Common myeloid progenitor, CD34-positive (primary cell): ENCODE measurements around the gene CYFIP1.

Experiments
- CTCF ChIA-PET: fragments of 350-600 bp; sonication (Branson Sonifier 250); formaldehyde crosslinking; loops from one replicate; lab custom pipeline; 2021; ENCODE audit warnings: antibody characterized with exemption; lab: Charles Lee
- POLR2A ChIA-PET: fragments of 350-600 bp; sonication (Branson Sonifier 250); formaldehyde crosslinking; loops from one replicate; lab custom pipeline; 2021; ENCODE audit warnings: antibody characterized with exemption; lab: Charles Lee
- DNase-seq, 3 donors: peaks; one replicate each; pipeline versions ENCODE4 v3.0.0 to v3.0.0-alpha.2; 2013
- H3K27ac ChIP-seq, 2 experiments: 1 replicate in 1 of 2; 2 replicates in 1 of 2; pipeline ENCODE4 v1.7.0; 2013; ENCODE audit warnings: inconsistent platforms in 2 of 2, low read length in 2 of 2, mild to moderate bottlenecking in 2 of 2, low read depth in 1 of 2, moderate library complexity in 1 of 2; ENCODE audit not compliant: severe bottlenecking in 2 of 2, insufficient read depth in 1 of 2, poor library complexity in 1 of 2
- H3K27me3 ChIP-seq, 5 experiments: replicated peaks in 2 of 5; 1 replicate in 3 of 5; 2 replicates in 2 of 5; pipeline versions ENCODE4 v1.6.1 to v1.7.0; 2013; ENCODE audit warnings: low read length in 4 of 5, mild to moderate bottlenecking in 2 of 5, moderate library complexity in 2 of 5, inconsistent platforms in 1 of 5; ENCODE audit not compliant: insufficient read depth in 5 of 5, control insufficient read depth in 4 of 5
- H3K36me3 ChIP-seq, 4 experiments: 1 replicate in 2 of 4; 2 replicates in 2 of 4; pipeline versions ENCODE4 v1.6.1 to v1.7.0; 2013; ENCODE audit warnings: low read length in 3 of 4, control low read depth in 1 of 4, mild to moderate bottlenecking in 1 of 4; ENCODE audit not compliant: control insufficient read depth in 4 of 4, insufficient read depth in 4 of 4
- H3K4me1 ChIP-seq, 4 experiments: 1 replicate in 3 of 4; 2 replicates in 1 of 4; pipeline versions ENCODE4 v1.6.1 to v1.7.1; 2013; ENCODE audit warnings: low read length in 3 of 4, mild to moderate bottlenecking in 3 of 4, control low read depth in 1 of 4, inconsistent platforms in 1 of 4, moderate library complexity in 1 of 4; ENCODE audit not compliant: control insufficient read depth in 4 of 4, insufficient read depth in 4 of 4; ENCODE audit errors: control extremely low read depth in 1 of 4
- H3K4me3 ChIP-seq, 7 experiments: 1 replicate in 4 of 7; 2 replicates in 3 of 7; pipeline versions ENCODE4 v1.5.1 to v1.7.0; 2013; ENCODE audit warnings: mild to moderate bottlenecking in 7 of 7, low read length in 6 of 7, moderate library complexity in 6 of 7, inconsistent platforms in 2 of 7, low read depth in 2 of 7, control low read depth in 1 of 7; ENCODE audit not compliant: insufficient read depth in 4 of 7, control insufficient read depth in 1 of 7; ENCODE audit errors: extremely low read depth in 1 of 7
- H3K9me3 ChIP-seq, 5 experiments: 1 replicate in 4 of 5; 2 replicates in 1 of 5; pipeline versions ENCODE4 v1.6.1 to v1.7.1; 2013; ENCODE audit warnings: low read length in 4 of 5, mild to moderate bottlenecking in 2 of 5, inconsistent platforms in 1 of 5, low read depth in 1 of 5, moderate library complexity in 1 of 5; ENCODE audit not compliant: control insufficient read depth in 4 of 5, insufficient read depth in 2 of 5; ENCODE audit errors: control extremely low read depth in 1 of 5
- WGBS: methylation state at CpG from one replicate; pipeline ENCODE4 v1.1.5; 2013; ENCODE audit not compliant: insufficient coverage; 5-methylcytosine and 5-hydroxymethylcytosine counted together

Gene CYFIP1

GRCh38 chr15:22955544-22956119, 24.5 kb downstream of the CYFIP1 start:
- Histone ChIP-seq H3K4me1 (peaks cover 0 to 22% (median 8%) of the 10 kb centered on the region in 4 experiments), H3K27me3 (no peaks in the 10 kb centered on the region), H3K9me3 (no peaks in the 10 kb centered on the region), H3K27ac (no peak overlapping the region), H3K4me3 (no peak overlapping the region), H3K36me3 (no peaks in the 10 kb centered on the region)
- POLR2A ChIA-PET, result no interaction called here
- DNase-seq, result no peak
- CTCF ChIA-PET, result no interaction called here
- 98% methylated on average over 4 of the region's 6 CpGs for WGBS

- H3K27me3 ChIP-seq, result no peaks in the 10 kb centered on the region
- no peaks in the 10 kb centered on the region for H3K9me3 ChIP-seq
- 96% methylated on average over 14 of the region's 14 CpGs for WGBS
- ChIA-PET CTCF (interaction anchor here (1.2 kb wide), 1 partner anchor 9 kb away, joined by 3 read pairs; no protein-coding TSS in a partner anchor), POLR2A (interaction anchor here (0.6 kb wide), 1 partner anchor 732 kb away, joined by 4 read pairs; no protein-coding TSS in a partner anchor)
- H3K4me3 ChIP-seq, result no peak overlapping the region
- DNase-seq, result no peak
- H3K4me1 ChIP-seq, result peaks cover 0 to 27% (median 10%) of the 10 kb centered on the region in 4 experiments
- no peak overlapping the region for H3K27ac ChIP-seq
- H3K36me3 ChIP-seq, result no peaks in the 10 kb centered on the region
Measured at GRCh38 chr15:22954798-22955543, 25.2 kb downstream of the CYFIP1 start.

GRCh38 chr15:22954326-22954725, 25.8 kb downstream of the CYFIP1 start:
- Histone ChIP-seq H3K27me3 (no peaks in the 10 kb centered on the region), H3K9me3 (no peaks in the 10 kb centered on the region), H3K27ac (no peak overlapping the region), H3K4me3 (no peak overlapping the region), H3K4me1 (peaks cover 0 to 32% (median 13%) of the 10 kb centered on the region in 4 experiments), H3K36me3 (no peaks in the 10 kb centered on the region)
- CTCF ChIA-PET, result interaction anchor here (1.2 kb wide), 1 partner anchor 9 kb away, joined by 3 read pairs; no protein-coding TSS in a partner anchor
- over 99% methylated on average over 11 of the region's 12 CpGs for WGBS
- no peak for DNase-seq
- POLR2A ChIA-PET, result no interaction called here

GRCh38 chr15:22952796-22953579, 27.2 kb downstream of the CYFIP1 start:
- no peak overlapping the region for H3K4me3 ChIP-seq
- no peak for DNase-seq
- no peaks in the 10 kb centered on the region for H3K9me3 ChIP-seq
- H3K36me3 ChIP-seq, result no peaks in the 10 kb centered on the region
- 92% methylated on average over 19 of the region's 21 CpGs for WGBS
- CTCF ChIA-PET, result interaction anchor here (1.0 to 1.4 kb wide), 2 partner anchors 11 to 16 kb away, joined by 3 read pairs; no protein-coding TSS in a partner anchor
- peaks cover 0 to 35% (median 17%) of the 10 kb centered on the region in 4 experiments for H3K4me1 ChIP-seq
- H3K27me3 ChIP-seq, result no peaks in the 10 kb centered on the region
- no peak overlapping the region for H3K27ac ChIP-seq
- POLR2A ChIA-PET, result no interaction called here

- Histone ChIP-seq H3K36me3 (peaks cover 0 to 4% (median 0%) of the 10 kb centered on the region in 4 experiments), H3K27ac (no peak overlapping the region), H3K27me3 (no peaks in the 10 kb centered on the region), H3K4me3 (no peak overlapping the region), H3K4me1 (peaks cover 0 to 37% (median 21%) of the 10 kb centered on the region in 4 experiments), H3K9me3 (no peaks in the 10 kb centered on the region)
- no peak for DNase-seq
- 96% methylated on average over 37 of the region's 39 CpGs for WGBS
- POLR2A ChIA-PET, result no interaction called here
- CTCF ChIA-PET, result interaction anchor here (1.4 kb wide), 1 partner anchor 12 kb away, joined by 3 read pairs; no protein-coding TSS in a partner anchor
Measured at GRCh38 chr15:22951381-22952280, 28.5 kb downstream of the CYFIP1 start.

GRCh38 chr15:22951031-22951380, 29.2 kb downstream of the CYFIP1 start:
- 98% methylated on average over 16 of the region's 16 CpGs for WGBS
- Histone ChIP-seq H3K4me1 (peaks cover 0 to 32% (median 21%) of the 10 kb centered on the region in 4 experiments), H3K9me3 (no peaks in the 10 kb centered on the region), H3K27me3 (no peaks in the 10 kb centered on the region), H3K27ac (no peak overlapping the region), H3K4me3 (no peak overlapping the region), H3K36me3 (peaks cover 0 to 4% (median 0%) of the 10 kb centered on the region in 4 experiments)
- POLR2A ChIA-PET, result no interaction called here
- CTCF ChIA-PET, result no interaction called here
- DNase-seq, result no peak
